ENCODE measurements around the gene NOSIP. TPM values are rescaled to one million over a fixed set of nuclear protein-coding genes. Genes with fewer than 3 reads are reported as not detected.

Gene NOSIP
- total RNA-seq, 1 experiment from 2014 or later, result 172 TPM

DNA sequence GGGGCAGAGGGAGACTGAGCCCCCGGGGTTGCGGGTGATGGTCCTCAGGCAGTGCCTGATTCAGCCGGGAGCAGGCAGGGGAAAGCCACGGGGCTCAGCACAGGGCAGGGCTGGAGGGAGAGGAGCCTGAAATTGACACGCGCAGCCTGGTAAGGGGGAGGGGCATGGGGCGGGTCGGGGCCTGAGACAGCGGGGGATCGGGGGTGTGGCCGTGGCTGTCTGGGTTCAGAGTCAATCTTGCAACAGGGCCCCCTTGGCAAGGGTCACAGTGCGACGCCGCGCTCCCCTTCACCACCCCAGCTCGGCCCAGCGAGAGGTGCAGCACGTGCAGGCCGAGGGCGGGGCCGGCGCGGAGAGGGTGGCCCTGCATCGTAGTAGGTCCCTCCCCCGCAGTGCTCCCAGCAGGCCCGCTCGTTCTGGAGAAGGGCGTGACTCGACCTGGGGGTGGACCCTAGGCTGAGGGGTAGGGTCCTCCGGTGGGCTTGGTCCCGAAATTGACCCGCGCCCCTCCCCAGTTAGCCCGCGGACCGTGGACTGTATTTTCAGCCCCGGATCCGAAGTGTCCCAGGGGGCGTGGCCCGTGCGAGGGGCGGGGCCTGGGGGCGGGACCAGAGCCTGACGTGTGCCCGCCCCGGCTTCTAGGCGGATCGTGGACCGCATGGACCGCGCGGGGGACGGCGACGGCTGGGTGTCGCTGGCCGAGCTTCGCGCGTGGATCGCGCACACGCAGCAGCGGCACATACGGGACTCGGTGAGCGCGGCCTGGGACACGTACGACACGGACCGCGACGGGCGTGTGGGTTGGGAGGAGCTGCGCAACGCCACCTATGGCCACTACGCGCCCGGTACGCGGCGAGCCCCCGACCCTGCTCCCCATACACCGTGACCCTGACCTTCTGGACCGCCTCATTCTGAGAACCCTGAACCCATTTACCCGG, 46.5 kb downstream of the NOSIP start:
- no peak for DNase-seq (ENCODE audit: low read depth)
- in situ Hi-C loops (cut with HindIII; ENCODE audit: low pct_unique_long_range_greater_than_20kb, low sequenced_read_pairs), result no loop called here

DNA sequence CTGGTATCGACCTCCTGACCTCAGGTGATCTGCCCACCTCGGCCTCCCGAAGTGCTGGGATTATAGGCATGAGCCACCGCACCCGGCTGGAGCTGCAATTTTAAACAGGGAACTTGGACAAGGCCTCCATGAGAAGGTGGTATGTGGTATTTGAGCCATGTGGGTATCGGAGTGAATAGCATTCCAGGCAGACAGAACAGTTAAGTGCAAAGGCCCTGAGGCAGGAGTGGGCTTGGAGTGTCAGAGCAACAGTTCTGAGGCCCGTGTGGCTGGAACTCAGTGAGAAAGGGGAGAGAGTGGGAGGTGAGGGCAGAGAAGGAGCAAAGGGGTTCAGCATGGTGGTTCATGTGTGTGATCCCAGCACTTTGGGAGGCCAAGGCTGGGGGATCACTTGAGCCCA, 49.6 kb downstream of the NOSIP start:
- in situ Hi-C loops (cut with HindIII; ENCODE audit: low pct_unique_long_range_greater_than_20kb, low sequenced_read_pairs), result no loop called here
- DNase-seq (ENCODE audit: low read depth), result no peak

DNA sequence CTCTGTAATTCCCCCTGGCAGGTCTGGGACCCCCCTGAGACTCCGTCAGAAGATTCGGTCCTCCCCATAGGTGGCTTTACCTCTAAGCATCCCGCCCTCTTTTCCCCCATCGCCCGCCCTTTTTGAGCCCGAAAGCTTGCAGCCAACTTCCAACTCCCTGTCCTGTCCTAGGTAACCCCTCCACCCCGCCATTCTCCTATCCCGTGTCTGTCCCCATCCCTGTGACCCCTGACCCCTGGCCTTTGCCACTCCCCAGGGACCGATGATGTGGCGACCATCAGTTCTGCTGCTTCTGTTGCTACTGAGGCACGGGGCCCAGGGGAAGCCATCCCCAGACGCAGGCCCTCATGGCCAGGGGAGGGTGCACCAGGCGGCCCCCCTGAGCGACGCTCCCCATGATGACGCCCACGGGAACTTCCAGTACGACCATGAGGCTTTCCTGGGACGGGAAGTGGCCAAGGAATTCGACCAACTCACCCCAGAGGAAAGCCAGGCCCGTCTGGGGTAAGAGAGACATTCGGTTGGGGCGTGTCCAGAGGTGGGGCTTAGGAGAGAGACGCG, 52.1 kb downstream of the NOSIP start:
- in situ Hi-C loops (cut with HindIII; ENCODE audit: low pct_unique_long_range_greater_than_20kb, low sequenced_read_pairs), result no loop called here
- no peak for DNase-seq (ENCODE audit: low read depth)

DNA sequence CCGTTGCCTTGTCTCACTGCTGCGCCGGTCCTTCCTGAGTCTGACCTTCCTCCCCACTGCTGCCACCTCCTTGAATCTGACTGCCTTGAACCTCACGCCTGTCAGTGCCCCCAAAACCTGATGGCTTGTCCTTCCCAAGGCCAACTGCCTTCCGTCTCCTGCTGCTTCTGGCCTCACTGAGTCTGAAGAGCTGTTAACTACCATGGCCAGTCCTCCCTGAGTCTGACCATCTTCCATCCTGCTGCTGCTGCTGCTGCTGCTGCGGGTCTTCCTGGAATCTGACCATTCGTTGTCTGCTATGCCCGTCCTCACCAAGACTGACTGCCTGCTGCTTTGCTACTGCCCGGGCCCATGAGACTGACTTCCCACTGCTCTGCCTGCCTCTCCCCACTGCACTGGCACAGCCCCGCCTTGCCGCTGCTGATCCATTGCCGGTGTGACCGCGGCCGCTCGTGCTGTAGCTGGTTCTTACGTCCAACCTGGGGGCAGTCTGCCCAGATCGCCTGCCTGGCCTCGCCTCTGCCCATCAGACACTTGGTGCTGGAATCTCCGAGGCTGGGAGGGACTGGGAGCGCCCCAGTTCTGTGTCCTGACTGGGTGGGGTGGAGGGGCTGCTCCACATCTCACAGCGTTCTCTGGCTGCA, 55.4 kb downstream of the NOSIP start:
- DNase-seq (ENCODE audit: low read depth), result no peak
- in situ Hi-C loops (cut with HindIII; ENCODE audit: low pct_unique_long_range_greater_than_20kb, low sequenced_read_pairs), result no loop called here

DNA sequence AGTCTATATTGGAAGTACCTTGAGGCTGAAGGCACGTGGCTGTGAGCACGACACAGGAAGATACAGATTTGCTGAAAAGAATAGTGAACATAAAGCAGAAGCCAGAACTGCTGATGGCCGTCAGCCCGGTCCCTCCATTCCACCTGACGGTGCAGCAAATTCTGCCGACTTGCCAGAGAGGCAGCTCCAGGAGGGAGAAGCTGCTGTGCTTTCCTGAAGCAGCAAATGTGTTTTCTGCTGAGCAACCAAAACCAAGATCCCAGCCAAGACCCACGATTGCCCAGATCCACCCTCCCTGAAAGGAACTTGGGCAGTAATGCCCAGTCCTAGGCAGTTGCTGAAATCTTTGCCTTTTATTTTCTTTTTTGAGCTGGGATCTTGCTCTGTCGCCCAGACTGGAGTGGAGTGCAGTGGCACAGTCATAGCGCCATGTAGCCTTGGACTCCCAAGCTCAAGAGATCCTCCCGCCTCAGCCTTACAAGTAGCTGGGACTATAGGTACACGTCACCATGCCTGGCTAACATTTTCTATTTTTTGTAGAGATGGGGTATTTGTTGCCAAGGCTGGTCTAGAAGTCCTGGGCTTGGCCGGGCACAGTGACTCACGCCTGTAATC, 59.5 kb downstream of the NOSIP start:
- no peak for DNase-seq (ENCODE audit: low read depth)
- in situ Hi-C loops (cut with HindIII; ENCODE audit: low pct_unique_long_range_greater_than_20kb, low sequenced_read_pairs), result no loop called here

DNA sequence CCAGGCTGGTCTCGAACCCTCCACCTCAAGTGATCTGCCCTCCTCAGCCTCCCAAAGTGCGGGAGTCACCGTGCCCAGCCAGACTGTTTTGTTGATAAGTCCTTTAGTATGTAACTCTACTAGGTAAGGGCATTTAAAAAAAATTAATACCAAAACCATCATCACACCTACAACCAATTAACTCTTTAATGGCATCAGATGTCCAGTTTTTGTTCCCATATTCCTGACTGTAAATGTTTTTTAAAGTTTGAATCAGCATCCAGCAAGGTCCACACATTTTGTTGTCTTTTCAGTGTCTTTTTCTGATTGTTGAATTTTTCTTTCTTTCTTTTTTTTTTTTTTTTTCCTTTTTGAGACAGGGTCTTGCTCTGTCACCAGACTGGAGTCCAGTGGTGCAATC, 62.3 kb downstream of the NOSIP start:
- in situ Hi-C loops (cut with HindIII; ENCODE audit: low pct_unique_long_range_greater_than_20kb, low sequenced_read_pairs), result no loop called here
- no peak for DNase-seq (ENCODE audit: low read depth)

DNA sequence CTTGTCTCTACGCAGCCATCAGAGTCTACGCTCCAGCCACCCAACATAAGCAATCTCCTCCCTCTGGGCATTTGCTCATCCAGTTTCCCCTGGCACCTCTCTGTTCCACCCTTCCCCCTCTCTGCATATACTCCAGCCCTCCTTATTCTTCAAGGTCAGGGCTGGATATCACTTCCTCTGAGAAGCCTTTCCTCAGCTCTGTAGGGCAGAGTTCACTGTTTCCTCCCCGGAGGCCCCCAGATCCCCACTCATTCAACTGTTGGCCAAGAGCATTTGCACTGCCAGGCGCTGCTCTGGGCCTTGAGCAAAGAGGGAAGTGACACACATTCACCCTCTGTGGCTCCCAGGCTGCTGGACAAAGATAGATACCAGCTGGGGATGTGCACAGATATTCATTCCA, 64.6 kb downstream of the NOSIP start:
- in situ Hi-C loops (cut with HindIII; ENCODE audit: low pct_unique_long_range_greater_than_20kb, low sequenced_read_pairs), result no loop called here

DNA sequence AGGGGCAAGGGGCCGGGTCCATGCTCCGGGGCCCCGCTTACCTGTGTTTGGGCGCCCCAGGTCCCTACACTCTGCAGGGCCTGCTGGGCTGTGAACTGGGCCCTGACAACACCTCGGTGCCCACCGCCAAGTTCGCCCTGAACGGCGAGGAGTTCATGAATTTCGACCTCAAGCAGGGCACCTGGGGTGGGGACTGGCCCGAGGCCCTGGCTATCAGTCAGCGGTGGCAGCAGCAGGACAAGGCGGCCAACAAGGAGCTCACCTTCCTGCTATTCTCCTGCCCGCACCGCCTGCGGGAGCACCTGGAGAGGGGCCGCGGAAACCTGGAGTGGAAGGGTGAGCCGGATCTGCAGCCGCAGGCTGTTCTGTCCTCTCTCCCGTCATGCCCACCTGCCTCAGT, 66.2 kb downstream of the NOSIP start:
- in situ Hi-C loops (cut with HindIII; ENCODE audit: low pct_unique_long_range_greater_than_20kb, low sequenced_read_pairs), result no loop called here
- DNase-seq (ENCODE audit: low read depth), result no peak

More for the DNA sequence above, 64.6 kb downstream of the NOSIP start:
- no peak for DNase-seq (ENCODE audit: low read depth)

DNA sequence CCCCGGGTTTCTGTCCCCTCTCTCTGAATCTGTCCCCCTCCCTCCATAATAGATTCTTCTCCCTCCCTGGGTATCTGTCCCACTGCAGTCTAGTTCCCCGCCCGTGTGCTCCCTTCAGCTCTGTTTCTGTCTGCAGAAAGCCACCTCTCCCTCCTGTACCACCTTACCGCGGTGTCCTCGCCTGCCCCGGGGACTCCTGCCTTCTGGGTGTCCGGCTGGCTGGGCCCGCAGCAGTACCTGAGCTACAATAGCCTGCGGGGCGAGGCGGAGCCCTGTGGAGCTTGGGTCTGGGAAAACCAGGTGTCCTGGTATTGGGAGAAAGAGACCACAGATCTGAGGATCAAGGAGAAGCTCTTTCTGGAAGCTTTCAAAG, 66.6 kb downstream of the NOSIP start:
- no peak for DNase-seq (ENCODE audit: low read depth)
- in situ Hi-C loops (cut with HindIII; ENCODE audit: low pct_unique_long_range_greater_than_20kb, low sequenced_read_pairs), result no loop called here

DNA sequence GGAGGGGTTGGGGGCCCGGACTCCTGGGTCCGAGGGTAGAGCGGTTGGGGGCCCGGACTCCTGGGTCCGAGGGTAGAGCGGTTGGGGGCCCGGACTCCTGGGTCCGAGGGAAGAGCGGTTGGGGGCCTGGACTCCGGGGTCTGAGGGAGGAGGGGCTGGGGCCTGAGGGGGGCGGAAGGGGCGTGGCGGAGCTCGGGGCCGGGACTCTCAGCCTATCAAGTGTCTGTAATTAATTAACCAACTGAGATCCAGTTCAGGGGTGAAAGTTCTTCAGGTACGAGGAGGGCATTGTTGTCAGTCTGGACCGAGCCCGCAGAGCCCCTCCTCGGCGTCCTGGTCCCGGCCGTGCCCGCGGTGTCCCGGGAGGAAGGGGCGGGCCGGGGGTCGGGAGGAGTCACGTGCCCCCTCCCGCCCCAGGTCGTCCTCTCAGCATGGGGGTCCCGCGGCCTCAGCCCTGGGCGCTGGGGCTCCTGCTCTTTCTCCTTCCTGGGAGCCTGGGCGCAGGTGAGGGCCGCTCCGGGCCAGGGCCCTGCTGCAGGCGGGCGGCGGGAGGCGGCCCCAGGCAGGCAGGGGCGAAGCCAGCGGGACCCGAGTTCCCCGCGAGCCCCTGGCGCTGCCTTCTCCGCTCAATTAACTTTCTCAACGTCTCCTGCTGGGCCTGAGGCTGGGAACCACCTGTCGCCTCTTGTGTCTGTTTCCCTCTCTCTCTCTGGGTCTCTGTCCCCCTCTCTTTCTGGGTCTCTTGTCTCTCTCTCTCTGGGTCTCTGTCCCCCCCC, 67.2 kb downstream of the NOSIP start:
- peak; percentile 44 for DNase-seq (ENCODE audit: low read depth)
- in situ Hi-C loops (cut with HindIII; ENCODE audit: low pct_unique_long_range_greater_than_20kb, low sequenced_read_pairs), result no loop called here

DNA sequence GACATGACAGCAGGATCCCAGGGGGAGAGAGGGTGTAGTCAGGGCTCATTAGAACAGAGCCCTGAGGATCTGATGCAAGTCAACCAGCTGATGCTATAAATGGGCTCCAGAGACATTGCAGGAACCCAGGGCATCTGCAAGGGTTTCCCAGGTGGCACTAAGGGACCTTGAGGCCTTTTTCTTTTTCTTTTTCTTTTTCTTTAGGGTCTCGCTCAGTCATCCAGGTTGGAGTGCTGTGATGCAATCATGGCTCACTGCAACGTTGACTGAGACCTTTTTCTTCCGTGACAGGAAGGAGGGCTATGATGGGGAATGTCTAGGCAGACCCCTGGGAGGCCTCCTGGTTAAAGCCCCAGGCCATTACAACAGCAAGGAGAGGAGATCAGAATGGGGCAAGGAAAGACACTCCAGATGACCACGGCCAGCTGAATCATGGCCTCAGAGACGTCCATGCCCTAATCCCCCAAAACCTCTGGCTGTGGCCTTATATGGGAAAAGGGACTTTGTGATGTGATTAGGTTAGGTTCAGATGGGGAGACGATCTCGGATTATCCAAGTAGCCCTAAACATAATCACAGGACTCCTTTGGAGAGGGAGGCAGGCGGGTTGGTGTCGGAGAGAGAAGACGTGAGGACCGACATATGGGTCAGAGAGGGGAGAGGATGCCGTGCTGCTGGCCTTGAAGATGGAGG, 72.4 kb downstream of the NOSIP start:
- in situ Hi-C loops (cut with HindIII; ENCODE audit: low pct_unique_long_range_greater_than_20kb, low sequenced_read_pairs), result no loop called here
- DNase-seq (ENCODE audit: low read depth), result no peak

DNA sequence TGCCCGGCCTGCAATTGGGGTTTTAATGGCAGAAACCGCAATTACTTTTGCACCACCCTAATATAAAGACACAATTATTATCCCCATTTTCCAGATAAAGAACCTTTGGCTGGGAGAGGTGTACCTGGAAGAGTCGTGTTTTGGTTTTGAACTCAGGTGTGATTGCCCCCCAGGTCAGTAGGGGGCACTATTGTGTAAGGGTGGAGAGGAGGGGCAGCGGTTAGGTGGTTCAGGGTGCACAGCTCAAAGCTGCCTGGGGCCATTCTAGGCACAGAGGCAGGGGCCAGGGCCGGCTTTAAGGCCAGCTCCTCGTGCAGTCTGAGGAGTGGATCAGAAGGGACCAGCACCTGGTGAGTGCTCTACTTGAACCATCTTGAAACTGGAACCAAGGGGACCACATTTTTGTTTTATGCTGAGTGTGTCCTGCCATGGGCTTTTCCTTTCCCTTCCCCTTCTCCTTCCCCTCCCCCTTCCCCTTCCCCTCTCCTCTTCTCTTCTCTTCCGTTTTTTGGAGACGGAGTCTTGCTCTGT, 73.7 kb downstream of the NOSIP start:
- in situ Hi-C loops (cut with HindIII; ENCODE audit: low pct_unique_long_range_greater_than_20kb, low sequenced_read_pairs), result no loop called here
- peak; percentile 64 for DNase-seq (ENCODE audit: low read depth)

Other genes with a start within 250 kb of the NOSIP start
- gene CD37, start 245.2 kb downstream of the NOSIP start, total RNA-seq (2014; rRNA removed; shearing (Covaris generic); ENCODE audit: low replicate concordance), result not detected in 2 replicates
- gene TEAD2, start 218.1 kb downstream of the NOSIP start, total RNA-seq (2014; rRNA removed; shearing (Covaris generic); ENCODE audit: low replicate concordance), result 36.8 and 42.4 TPM in 2 replicates
- gene DKKL1, start 216.7 kb downstream of the NOSIP start, total RNA-seq (2014; rRNA removed; shearing (Covaris generic); ENCODE audit: low replicate concordance), result 0.30 TPM in 1 of 2 replicates, not detected in the other
- 0.30 TPM in 1 of 2 replicates, not detected in the other for gene KASH5, start 192.3 kb downstream of the NOSIP start, total RNA-seq (2014; rRNA removed; shearing (Covaris generic); ENCODE audit: low replicate concordance)
- gene PTH2, start 157.1 kb downstream of the NOSIP start, total RNA-seq (2014; rRNA removed; shearing (Covaris generic); ENCODE audit: low replicate concordance), result not detected in 2 replicates
- not detected in 2 replicates for gene GFY, start 155.2 kb downstream of the NOSIP start, total RNA-seq (2014; rRNA removed; shearing (Covaris generic); ENCODE audit: low replicate concordance)
- gene SLC17A7, start 139.0 kb downstream of the NOSIP start, total RNA-seq (2014; rRNA removed; shearing (Covaris generic); ENCODE audit: low replicate concordance), result not detected in 2 replicates
- 142 and 146 TPM in 2 replicates for gene PIH1D1, start 128.7 kb downstream of the NOSIP start, total RNA-seq (2014; rRNA removed; shearing (Covaris generic); ENCODE audit: low replicate concordance)
- gene ALDH16A1, start 127.3 kb downstream of the NOSIP start, total RNA-seq (2014; rRNA removed; shearing (Covaris generic); ENCODE audit: low replicate concordance), result 83.2 and 88.7 TPM in 2 replicates
- gene FLT3LG, start 106.3 kb downstream of the NOSIP start, total RNA-seq (2014; rRNA removed; shearing (Covaris generic); ENCODE audit: low replicate concordance), result 0.35 and 0.71 TPM in 2 replicates
- 2,724 and 3,070 TPM in 2 replicates for gene RPL13A, start 92.9 kb downstream of the NOSIP start, total RNA-seq (2014; rRNA removed; shearing (Covaris generic); ENCODE audit: low replicate concordance)
- gene RPS11, start 84.1 kb downstream of the NOSIP start, total RNA-seq (2014; rRNA removed; shearing (Covaris generic); ENCODE audit: low replicate concordance), result 2,936 and 3,126 TPM in 2 replicates
- 75.4 and 121 TPM in 2 replicates for gene FCGRT, start 67.9 kb downstream of the NOSIP start, total RNA-seq (2014; rRNA removed; shearing (Covaris generic); ENCODE audit: low replicate concordance)
- gene RCN3, start 52.6 kb downstream of the NOSIP start, total RNA-seq (2014; rRNA removed; shearing (Covaris generic); ENCODE audit: low replicate concordance), result 0.27 and 0.52 TPM in 2 replicates
- 9.5 TPM in 1 of 2 replicates, not detected in the other for gene PRRG2, start 760 bp upstream of the NOSIP start, total RNA-seq (2014; rRNA removed; shearing (Covaris generic); ENCODE audit: low replicate concordance)
- 1.3 and 2.3 TPM in 2 replicates for gene PRR12, start 10.6 kb upstream of the NOSIP start, total RNA-seq (2014; rRNA removed; shearing (Covaris generic); ENCODE audit: low replicate concordance)
- gene RRAS, start 59.6 kb upstream of the NOSIP start, total RNA-seq (2014; rRNA removed; shearing (Covaris generic); ENCODE audit: low replicate concordance), result 140 and 190 TPM in 2 replicates
- gene SCAF1, start 61.7 kb upstream of the NOSIP start, total RNA-seq (2014; rRNA removed; shearing (Covaris generic); ENCODE audit: low replicate concordance), result 18.5 and 28.2 TPM in 2 replicates
- 116 and 227 TPM in 2 replicates for gene IRF3, start 85.3 kb upstream of the NOSIP start, total RNA-seq (2014; rRNA removed; shearing (Covaris generic); ENCODE audit: low replicate concordance)
- 3.0 TPM in 1 of 2 replicates, not detected in the other for gene BCL2L12, start 85.4 kb upstream of the NOSIP start, total RNA-seq (2014; rRNA removed; shearing (Covaris generic); ENCODE audit: low replicate concordance)
- gene PRMT1, start 96.7 kb upstream of the NOSIP start, total RNA-seq (2014; rRNA removed; shearing (Covaris generic); ENCODE audit: low replicate concordance), result 432 and 563 TPM in 2 replicates
- 1.1 and 3.2 TPM in 2 replicates for gene ADM5, start 109.0 kb upstream of the NOSIP start, total RNA-seq (2014; rRNA removed; shearing (Covaris generic); ENCODE audit: low replicate concordance)
- gene CPT1C, start 110.6 kb upstream of the NOSIP start, total RNA-seq (2014; rRNA removed; shearing (Covaris generic); ENCODE audit: low replicate concordance), result 21.2 and 26.7 TPM in 2 replicates
- gene TSKS, start 182.8 kb upstream of the NOSIP start, total RNA-seq (2014; rRNA removed; shearing (Covaris generic); ENCODE audit: low replicate concordance), result not detected in 2 replicates
- 290 and 317 TPM in 2 replicates for gene AP2A1, start 186.4 kb upstream of the NOSIP start, total RNA-seq (2014; rRNA removed; shearing (Covaris generic); ENCODE audit: low replicate concordance)
- gene FUZ, start 232.7 kb upstream of the NOSIP start, total RNA-seq (2014; rRNA removed; shearing (Covaris generic); ENCODE audit: low replicate concordance), result 50.1 and 84.7 TPM in 2 replicates
- gene MED25, start 237.7 kb upstream of the NOSIP start, total RNA-seq (2014; rRNA removed; shearing (Covaris generic); ENCODE audit: low replicate concordance), result 27.0 and 34.7 TPM in 2 replicates